GM12874 (cell line): ENCODE data around the gene KRT36.

Experiments
- CTCF ChIP-seq: IDR thresholded peaks from 2 replicates; pipeline ENCODE4 v1.5.1; 2011; ENCODE audit warnings: low read depth, mild to moderate bottlenecking, control low read depth, low read length, moderate library complexity; ENCODE audit not compliant: insufficient read depth

Gene KRT36

GRCh38 chr17:41527063-41528023 is 37.6 kb upstream of the KRT36 start:
- no peak for TF ChIP-seq CTCF

- no peak for TF ChIP-seq CTCF
Measured at GRCh38 chr17:41524261-41524660, 34.6 kb upstream of the KRT36 start.

GRCh38 chr17:41523787-41524186 is 34.1 kb upstream of the KRT36 start:
- TF ChIP-seq CTCF = no peak

- TF ChIP-seq CTCF = no peak
Measured at GRCh38 chr17:41523225-41523593, 33.5 kb upstream of the KRT36 start.

- no peak for TF ChIP-seq CTCF
Measured at GRCh38 chr17:41522301-41523224, 32.9 kb upstream of the KRT36 start.

- TF ChIP-seq CTCF = no peak
Measured at GRCh38 chr17:41521574-41522261, 32.0 kb upstream of the KRT36 start.
